Fibroblast of mammary gland (primary cell): ENCODE results near the gene L3MBTL2.

Experiments
- DNase-seq: peaks from one replicate; pipeline ENCODE4 v3.0.0-alpha.2; 2010; ENCODE audit warnings: low read depth
- H3K4me3 ChIP-seq: 2 replicates; pipeline ENCODE4 v1.5.1; 2011; ENCODE audit warnings: low read depth, mild to moderate bottlenecking, low read length, moderate library complexity; ENCODE audit not compliant: control insufficient read depth
- TF ChIP-seq, protein P1 (sequence below): conservative IDR thresholded peaks from 2 replicates; pipeline ENCODE4 v1.5.1; 2011; ENCODE audit warnings: low read depth, low read length, inconsistent platforms; ENCODE audit not compliant: control insufficient read depth, insufficient read depth

L3MBTL2 gene

DNA sequence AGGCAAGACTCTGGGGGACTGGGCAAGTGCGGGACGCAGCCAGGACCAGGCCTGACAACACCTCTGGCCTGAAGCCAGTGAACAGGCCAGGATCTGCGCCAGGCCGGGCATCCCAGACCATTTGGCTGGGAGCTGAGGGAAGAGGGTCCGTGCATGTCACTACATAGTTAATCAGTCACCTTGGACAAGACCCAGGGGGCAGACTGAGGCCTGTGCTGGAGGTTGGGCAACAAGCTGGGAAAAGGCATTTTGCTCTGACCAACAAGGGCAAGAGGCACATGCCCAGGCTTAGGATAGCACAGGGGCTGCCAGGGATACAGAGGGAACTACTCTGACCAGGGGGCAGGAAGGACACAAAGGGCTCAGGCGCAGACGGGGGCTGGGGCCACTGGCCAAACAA is 42.6 kb downstream of the L3MBTL2 start:
- DNase-seq, result no peak
- no peak overlapping the region for H3K4me3 ChIP-seq
- TF ChIP-seq, protein P1, sequence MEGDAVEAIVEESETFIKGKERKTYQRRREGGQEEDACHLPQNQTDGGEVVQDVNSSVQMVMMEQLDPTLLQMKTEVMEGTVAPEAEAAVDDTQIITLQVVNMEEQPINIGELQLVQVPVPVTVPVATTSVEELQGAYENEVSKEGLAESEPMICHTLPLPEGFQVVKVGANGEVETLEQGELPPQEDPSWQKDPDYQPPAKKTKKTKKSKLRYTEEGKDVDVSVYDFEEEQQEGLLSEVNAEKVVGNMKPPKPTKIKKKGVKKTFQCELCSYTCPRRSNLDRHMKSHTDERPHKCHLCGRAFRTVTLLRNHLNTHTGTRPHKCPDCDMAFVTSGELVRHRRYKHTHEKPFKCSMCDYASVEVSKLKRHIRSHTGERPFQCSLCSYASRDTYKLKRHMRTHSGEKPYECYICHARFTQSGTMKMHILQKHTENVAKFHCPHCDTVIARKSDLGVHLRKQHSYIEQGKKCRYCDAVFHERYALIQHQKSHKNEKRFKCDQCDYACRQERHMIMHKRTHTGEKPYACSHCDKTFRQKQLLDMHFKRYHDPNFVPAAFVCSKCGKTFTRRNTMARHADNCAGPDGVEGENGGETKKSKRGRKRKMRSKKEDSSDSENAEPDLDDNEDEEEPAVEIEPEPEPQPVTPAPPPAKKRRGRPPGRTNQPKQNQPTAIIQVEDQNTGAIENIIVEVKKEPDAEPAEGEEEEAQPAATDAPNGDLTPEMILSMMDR, result no peak

DNA sequence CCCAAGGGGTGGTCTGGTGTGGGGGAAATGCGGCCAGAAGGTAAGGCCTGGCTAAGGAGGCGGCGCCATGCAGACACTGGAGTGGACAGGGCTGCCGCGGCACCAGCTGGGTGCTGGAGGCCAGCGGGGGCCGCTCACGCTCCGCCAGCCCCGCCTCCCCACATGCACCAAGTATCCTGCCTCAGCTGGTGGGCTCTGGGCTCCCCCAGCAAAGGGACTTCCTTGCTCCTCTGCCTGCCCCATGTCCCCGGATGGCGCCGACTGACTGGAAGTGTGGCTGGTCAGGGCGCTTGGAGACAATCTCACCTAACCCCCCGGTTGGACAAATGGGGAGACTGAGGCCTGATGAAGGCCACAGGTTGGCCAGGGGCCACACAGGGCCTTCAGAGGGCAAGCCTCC is 43.2 kb downstream of the L3MBTL2 start:
- H3K4me3 ChIP-seq, result no peak overlapping the region
- no peak for DNase-seq
- TF ChIP-seq, protein P1, result no peak

DNA sequence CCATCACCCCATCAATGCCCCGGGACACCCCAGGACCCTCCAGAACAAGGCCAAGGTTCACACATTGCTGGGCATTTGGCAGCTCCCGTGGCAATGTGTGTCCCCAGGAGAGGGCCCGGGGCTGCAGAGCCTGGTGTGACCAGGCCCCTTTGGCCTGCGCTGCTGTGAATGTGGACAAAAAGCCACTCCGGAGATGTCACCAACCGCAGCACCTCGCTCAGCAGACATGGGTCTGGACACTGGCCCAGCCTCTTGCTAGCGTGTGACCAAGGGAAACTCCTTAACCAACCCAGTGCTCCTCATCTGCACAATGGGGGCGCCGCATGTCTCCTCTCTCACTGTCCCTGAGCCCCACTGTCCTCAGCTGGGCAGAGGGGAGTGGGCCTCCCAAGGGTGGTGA is 43.6 kb downstream of the L3MBTL2 start:
- no peak overlapping the region for H3K4me3 ChIP-seq
- DNase-seq, result no peak
- TF ChIP-seq, protein P1, result no peak

DNA sequence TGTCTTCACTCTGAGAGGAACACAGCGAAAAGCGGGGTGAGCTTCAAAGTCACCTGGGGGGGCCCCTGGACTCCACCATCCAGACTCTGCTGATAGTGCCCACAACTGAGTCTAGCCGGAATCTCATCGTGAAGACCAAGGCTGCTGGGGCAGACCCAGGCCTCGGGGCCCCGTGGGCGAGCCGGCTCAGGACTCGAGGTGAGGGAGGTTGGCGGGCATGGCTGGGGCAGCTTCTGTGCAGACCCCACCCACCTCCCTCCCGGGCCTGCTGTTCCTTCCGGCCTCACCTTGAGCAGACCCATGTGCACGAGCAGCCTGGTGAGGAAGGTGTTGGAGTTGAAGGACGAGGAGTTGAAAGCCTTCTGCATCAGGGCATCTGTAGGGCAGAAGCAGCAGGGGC is 44.3 kb downstream of the L3MBTL2 start:
- no peak overlapping the region for H3K4me3 ChIP-seq
- TF ChIP-seq, protein P1, result no peak

DNA sequence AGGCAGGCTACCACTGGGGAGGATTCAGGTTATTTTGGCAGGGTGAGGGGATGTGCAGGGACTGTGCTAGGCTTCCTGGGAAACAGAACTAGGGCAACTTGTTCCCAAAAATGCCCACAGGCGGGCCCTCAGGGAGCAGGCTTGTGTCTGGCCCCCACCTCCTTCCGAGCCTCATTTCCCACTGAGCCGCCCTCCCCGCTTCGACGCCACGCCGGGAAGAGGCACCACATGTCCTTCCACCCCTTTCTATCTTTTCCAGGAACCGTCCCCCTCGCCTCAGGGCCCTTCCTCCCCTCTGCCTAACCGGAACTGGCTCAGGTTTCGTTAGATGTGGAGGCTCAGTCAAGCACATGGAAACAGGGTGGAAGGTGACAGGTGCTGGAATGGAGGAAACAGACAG is 45.0 kb downstream of the L3MBTL2 start:
- no peak for DNase-seq
- H3K4me3 ChIP-seq, result no peak overlapping the region
- TF ChIP-seq, protein P1, result no peak

More for the DNA sequence above, 44.3 kb downstream of the L3MBTL2 start:
- no peak for DNase-seq

DNA sequence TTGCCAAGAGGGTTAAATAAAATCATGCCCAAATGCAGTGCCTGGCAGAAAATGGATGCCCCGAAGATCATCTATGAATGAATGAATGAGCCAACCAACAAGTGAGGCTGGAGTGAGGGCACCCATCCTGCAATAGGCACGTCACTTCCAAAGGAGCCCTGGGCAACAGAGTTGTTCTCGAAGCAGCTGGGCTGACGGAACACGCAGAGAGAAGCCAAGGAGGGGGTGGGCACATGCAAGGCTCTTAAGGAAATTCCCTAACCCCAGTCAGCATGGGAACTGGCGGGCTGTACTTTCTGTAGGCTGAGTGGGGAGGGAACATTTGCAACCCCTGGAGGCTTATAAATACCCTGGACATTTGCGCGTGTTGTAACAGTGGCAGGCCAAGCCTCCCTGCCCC is 47.3 kb downstream of the L3MBTL2 start:
- TF ChIP-seq, protein P1, result no peak
- DNase-seq, result no peak
- H3K4me3 ChIP-seq, result no peak overlapping the region

DNA sequence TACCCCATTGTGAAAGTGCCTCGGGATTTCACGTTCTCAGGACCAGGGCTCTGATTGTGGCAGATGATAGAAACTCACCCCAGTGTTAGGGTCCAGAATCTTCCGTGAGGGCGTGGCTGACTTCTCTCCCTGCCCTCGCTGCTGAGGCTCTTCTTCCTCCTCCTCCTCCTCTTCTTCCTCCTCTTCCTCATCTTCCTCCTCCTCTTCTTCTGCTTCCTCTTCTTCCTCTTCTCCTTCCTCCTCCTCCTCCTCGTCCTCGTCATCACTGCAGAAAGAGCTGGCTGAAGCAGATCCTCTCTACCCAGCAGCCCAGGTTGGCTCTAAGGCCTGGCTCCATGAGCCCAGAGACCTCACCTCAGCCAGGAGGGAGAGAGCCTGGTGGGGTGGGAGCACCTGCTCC is 49.1 kb downstream of the L3MBTL2 start:
- TF ChIP-seq, protein P1, result no peak
- no peak overlapping the region for H3K4me3 ChIP-seq
- DNase-seq, result no peak
